Common myeloid progenitor, CD34-positive (primary cell): ENCODE results near the gene NEK6. TPM values are rescaled to one million over a fixed set of nuclear protein-coding genes. Genes with fewer than 3 reads are reported as not detected.

ENCODE experiments used
- CTCF ChIA-PET: fragments of 350-600 bp; sonication (Branson Sonifier 250); formaldehyde crosslinking; loops from one replicate; lab custom pipeline; 2021; ENCODE audit warnings: antibody characterized with exemption; lab: Charles Lee
- POLR2A ChIA-PET: fragments of 350-600 bp; sonication (Branson Sonifier 250); formaldehyde crosslinking; loops from one replicate; lab custom pipeline; 2021; ENCODE audit warnings: antibody characterized with exemption; lab: Charles Lee
- DNase-seq, 3 donors: peaks; one replicate each; pipeline versions ENCODE4 v3.0.0 to v3.0.0-alpha.2; 2013
- H3K27ac ChIP-seq, 2 experiments: 1 replicate in 1 of 2; 2 replicates in 1 of 2; pipeline ENCODE4 v1.7.0; 2013; ENCODE audit warnings: inconsistent platforms in 2 of 2, low read length in 2 of 2, mild to moderate bottlenecking in 2 of 2, low read depth in 1 of 2, moderate library complexity in 1 of 2; ENCODE audit not compliant: severe bottlenecking in 2 of 2, insufficient read depth in 1 of 2, poor library complexity in 1 of 2
- H3K27me3 ChIP-seq, 5 experiments: replicated peaks in 2 of 5; 1 replicate in 3 of 5; 2 replicates in 2 of 5; pipeline versions ENCODE4 v1.6.1 to v1.7.0; 2013; ENCODE audit warnings: low read length in 4 of 5, mild to moderate bottlenecking in 2 of 5, moderate library complexity in 2 of 5, inconsistent platforms in 1 of 5; ENCODE audit not compliant: insufficient read depth in 5 of 5, control insufficient read depth in 4 of 5
- H3K36me3 ChIP-seq, 4 experiments: 1 replicate in 2 of 4; 2 replicates in 2 of 4; pipeline versions ENCODE4 v1.6.1 to v1.7.0; 2013; ENCODE audit warnings: low read length in 3 of 4, control low read depth in 1 of 4, mild to moderate bottlenecking in 1 of 4; ENCODE audit not compliant: control insufficient read depth in 4 of 4, insufficient read depth in 4 of 4
- H3K4me1 ChIP-seq, 4 experiments: 1 replicate in 3 of 4; 2 replicates in 1 of 4; pipeline versions ENCODE4 v1.6.1 to v1.7.1; 2013; ENCODE audit warnings: low read length in 3 of 4, mild to moderate bottlenecking in 3 of 4, control low read depth in 1 of 4, inconsistent platforms in 1 of 4, moderate library complexity in 1 of 4; ENCODE audit not compliant: control insufficient read depth in 4 of 4, insufficient read depth in 4 of 4; ENCODE audit errors: control extremely low read depth in 1 of 4
- H3K4me3 ChIP-seq, 7 experiments: 1 replicate in 4 of 7; 2 replicates in 3 of 7; pipeline versions ENCODE4 v1.5.1 to v1.7.0; 2013; ENCODE audit warnings: mild to moderate bottlenecking in 7 of 7, low read length in 6 of 7, moderate library complexity in 6 of 7, inconsistent platforms in 2 of 7, low read depth in 2 of 7, control low read depth in 1 of 7; ENCODE audit not compliant: insufficient read depth in 4 of 7, control insufficient read depth in 1 of 7; ENCODE audit errors: extremely low read depth in 1 of 7
- H3K9me3 ChIP-seq, 5 experiments: 1 replicate in 4 of 5; 2 replicates in 1 of 5; pipeline versions ENCODE4 v1.6.1 to v1.7.1; 2013; ENCODE audit warnings: low read length in 4 of 5, mild to moderate bottlenecking in 2 of 5, inconsistent platforms in 1 of 5, low read depth in 1 of 5, moderate library complexity in 1 of 5; ENCODE audit not compliant: control insufficient read depth in 4 of 5, insufficient read depth in 2 of 5; ENCODE audit errors: control extremely low read depth in 1 of 5
- WGBS: methylation state at CpG from one replicate; pipeline ENCODE4 v1.1.5; 2013; ENCODE audit not compliant: insufficient coverage; 5-methylcytosine and 5-hydroxymethylcytosine counted together
- polyA plus RNA-seq: library from polyadenylated mRNA; unstranded; fragments of 120-200 nt; gene quantifications from one replicate; pipeline ENCODE4 v1.2.1, GENCODE V29; 2013

Gene NEK6
- polyA plus RNA-seq = 18.7 TPM

- DNase-seq = peak in 2 of 3 donors; percentile 46 to 65
- under 1% methylated on average over 105 of the region's 116 CpGs for WGBS
- H3K4me3 ChIP-seq = peak within 1 kb of the TSS; percentile 56 to 95 (median 80)
- POLR2A ChIA-PET = interaction anchor here (1.0 kb wide), 1 partner anchor 33 kb away, joined by 3 read pairs; no protein-coding TSS in a partner anchor
- no peaks in the 10 kb centered on the region for H3K27me3 ChIP-seq
- H3K27ac ChIP-seq = peak within 1 kb of the TSS in 1 of 2 experiments; percentile 54
- H3K36me3 ChIP-seq = peaks cover 0 to 4% (median under 1%) of the 10 kb centered on the region in 4 experiments
- CTCF ChIA-PET = interaction anchor here (1.3 to 2.0 kb wide), 3 partner anchors 13 to 41 kb away, joined by 3 to 7 read pairs (median 6); no protein-coding TSS in a partner anchor
- H3K9me3 ChIP-seq = no peaks in the 10 kb centered on the region
- H3K4me1 ChIP-seq = peaks cover 16 to 63% (median 47%) of the 10 kb centered on the region in 4 experiments
Observed at GRCh38 chr9:124257844-124258606, at the start of gene NEK6. Gene NEK6 (plus strand): TSS chr9:124257949. CDS start chr9:124301965, 44,016 bp downstream.

- 33% methylated on average over 3 of the region's 3 CpGs for WGBS
- Histone ChIP-seq H3K9me3 (peaks cover 0 to 14% (median 3%) of the 10 kb centered on the region in 5 experiments), H3K36me3 (no peaks in the 10 kb centered on the region), H3K4me1 (peaks cover 3 to 74% (median 18%) of the 10 kb centered on the region in 4 experiments), H3K27ac (no peak overlapping the region), H3K27me3 (no peaks in the 10 kb centered on the region), H3K4me3 (no peak overlapping the region)
- peak in 2 of 3 donors; percentile 76 to 81 for DNase-seq
- POLR2A ChIA-PET = no interaction called here
- CTCF ChIA-PET = interaction anchor here (1.2 kb wide), 1 partner anchor 8 kb away, joined by 3 read pairs; no protein-coding TSS in a partner anchor
Observed at GRCh38 chr9:124208571-124208970, 49.2 kb upstream of the NEK6 start.

GRCh38 chr9:124209279-124209678 is 48.5 kb upstream of the NEK6 start:
- ChIA-PET POLR2A (no interaction called here), CTCF (interaction anchor here (1.2 kb wide), 1 partner anchor 11 kb away, joined by 3 read pairs; no protein-coding TSS in a partner anchor)
- Histone ChIP-seq H3K27me3 (no peaks in the 10 kb centered on the region), H3K27ac (no peak overlapping the region), H3K4me1 (peaks cover 3 to 75% (median 22%) of the 10 kb centered on the region in 4 experiments), H3K9me3 (peaks cover 0 to 14% (median 3%) of the 10 kb centered on the region in 5 experiments), H3K36me3 (no peaks in the 10 kb centered on the region), H3K4me3 (no peak overlapping the region)
- DNase-seq = no peak
- WGBS = 85% methylated on average over 4 of the region's 7 CpGs

- peaks cover 3 to 80% (median 27%) of the 10 kb centered on the region in 4 experiments for H3K4me1 ChIP-seq
- peaks cover 0 to 14% (median 3%) of the 10 kb centered on the region in 5 experiments for H3K9me3 ChIP-seq
- no peak for DNase-seq
- CTCF ChIA-PET = interaction anchor here (0.9 to 1.2 kb wide), 3 partner anchors 10 to 61 kb away, joined by 3 to 4 read pairs (median 3); no protein-coding TSS in a partner anchor
- no peak overlapping the region for H3K27ac ChIP-seq
- H3K36me3 ChIP-seq = no peaks in the 10 kb centered on the region
- H3K4me3 ChIP-seq = no peak overlapping the region
- H3K27me3 ChIP-seq = no peaks in the 10 kb centered on the region
- POLR2A ChIA-PET = no interaction called here
- WGBS = 100% methylated on average over 2 of the region's 2 CpGs
Observed at GRCh38 chr9:124209774-124210173, 48.0 kb upstream of the NEK6 start.

- Histone ChIP-seq H3K9me3 (peaks cover 0 to 8% (median 3%) of the 10 kb centered on the region in 5 experiments), H3K36me3 (no peaks in the 10 kb centered on the region), H3K4me3 (no peak overlapping the region), H3K27me3 (no peaks in the 10 kb centered on the region), H3K4me1 (peaks cover 9 to 80% (median 36%) of the 10 kb centered on the region in 4 experiments), H3K27ac (no peak overlapping the region)
- peak in 2 of 3 donors; percentile 61 to 72 for DNase-seq
- ChIA-PET POLR2A (interaction anchor here (0.7 kb wide), 1 partner anchor 10 kb away, joined by 3 read pairs; no protein-coding TSS in a partner anchor), CTCF (interaction anchor here (0.9 to 1.0 kb wide), 2 partner anchors 11 to 60 kb away, joined by 3 to 4 read pairs; no protein-coding TSS in a partner anchor)
- WGBS = 100% methylated on average over 1 of the region's 3 CpGs
Observed at GRCh38 chr9:124210697-124211096, 47.1 kb upstream of the NEK6 start.

- 100% methylated on average over 10 of the region's 12 CpGs for WGBS
- DNase-seq = no peak
- ChIA-PET CTCF (no interaction called here), POLR2A (no interaction called here)
- Histone ChIP-seq H3K4me3 (no peak overlapping the region), H3K27me3 (no peaks in the 10 kb centered on the region), H3K9me3 (no peaks in the 10 kb centered on the region), H3K36me3 (no peaks in the 10 kb centered on the region), H3K27ac (no peak overlapping the region), H3K4me1 (peaks cover 10 to 80% (median 54%) of the 10 kb centered on the region in 4 experiments)
Observed at GRCh38 chr9:124212381-124213050, 45.2 kb upstream of the NEK6 start.
